ENCODE measurements around the gene PTCD2.

- TF ChIP-seq CTCF (IDR thresholded peaks at IDR 0.05) (no peak), POLR2A (IDR thresholded peaks at IDR 0.05) (no peak)
Observed at GRCh38 chr5:72337159-72337558, 17.0 kb downstream of the PTCD2 start.
